NCI-H2171 treated with DMSO at 0.1 percent for 48 hours (cell line): ENCODE results near the gene MEDAG.
"Not testable (repeated sequence)": the region's sequence is repeated elsewhere in the genome, so short reads cannot be mapped to it uniquely, and the experiment has no call there.

ENCODE experiments used
- DNase-seq: peaks from one replicate; lab custom pipeline; 2025; lab: John Stamatoyannopoulos, UW

MEDAG gene

GRCh38 chr13:30907121-30907861, 1.2 kb downstream of the MEDAG start:
- no peak for DNase-seq

DNA sequence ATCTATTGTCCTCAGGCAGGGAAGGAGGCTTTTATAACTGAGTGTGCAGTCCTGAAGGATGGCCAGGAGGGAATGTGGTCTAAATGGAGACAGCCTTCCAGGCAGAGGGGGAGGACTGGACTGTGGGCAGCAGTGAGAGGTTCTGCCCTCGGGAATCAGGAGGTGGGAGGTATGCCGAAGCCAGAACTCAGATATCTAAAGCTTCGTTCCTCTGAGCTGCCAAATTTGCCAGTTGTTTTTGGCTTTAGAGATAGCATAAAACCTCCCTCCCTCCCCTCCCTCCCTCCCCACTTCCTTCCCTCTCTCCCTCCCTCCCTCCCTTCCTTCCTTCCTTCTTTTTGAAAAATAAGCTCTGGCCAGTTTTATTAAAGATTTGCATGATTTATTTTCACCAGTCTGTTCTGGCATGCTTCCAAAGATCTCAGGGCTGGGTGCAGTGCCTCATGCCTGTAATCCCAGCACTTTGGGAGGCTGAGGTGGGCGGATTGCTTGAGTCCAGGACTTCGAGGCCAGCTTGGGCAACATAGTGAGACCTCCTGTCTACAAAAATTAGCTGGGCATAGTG, 2.4 kb downstream of the MEDAG start:
- no peak for DNase-seq

DNA sequence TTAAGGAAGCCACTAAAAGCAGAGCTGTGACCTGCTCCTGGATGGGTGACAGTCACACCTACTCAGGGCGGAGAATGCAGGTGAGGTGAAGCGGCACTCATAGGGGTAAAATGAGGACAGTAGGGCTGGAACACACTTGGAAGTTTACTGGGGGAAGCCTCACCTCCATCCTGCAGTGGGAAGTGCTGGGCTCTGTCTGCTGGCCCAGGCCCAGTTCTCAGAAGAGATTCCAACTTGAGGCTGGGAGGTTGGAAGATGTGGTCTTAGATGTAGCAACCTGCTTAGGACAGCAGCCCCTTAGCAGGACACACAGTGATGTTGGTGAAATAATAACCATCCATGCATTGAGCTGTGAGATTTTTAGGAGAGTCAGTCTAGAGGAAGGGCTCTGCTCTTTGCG, 4.6 kb downstream of the MEDAG start:
- DNase-seq: no peak

GRCh38 chr13:30915691-30916541, 9.8 kb downstream of the MEDAG start:
- DNase-seq: no peak

DNA sequence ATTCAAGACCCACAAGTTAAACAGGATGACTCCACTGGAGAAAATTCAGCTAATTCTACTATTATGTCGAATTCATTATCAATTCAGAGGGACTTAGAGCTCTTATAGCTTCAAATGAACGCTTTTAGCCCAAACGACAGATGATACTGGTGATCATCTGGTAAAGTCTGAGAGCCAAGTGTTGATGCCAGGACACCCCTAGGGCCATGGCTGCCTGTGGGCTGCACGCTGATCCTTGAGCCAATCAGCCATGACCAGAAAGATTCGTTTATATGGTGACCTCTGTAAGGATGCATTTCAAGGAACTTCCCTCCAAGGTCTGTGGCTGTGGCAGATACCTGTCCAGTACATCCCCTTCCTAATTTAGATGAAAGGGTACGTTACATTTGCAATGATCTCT, 10.9 kb downstream of the MEDAG start:
- DNase-seq: no peak

- DNase-seq: no peak
Measured at GRCh38 chr13:30918662-30919405, 12.8 kb downstream of the MEDAG start.

- no peak for DNase-seq
Measured at GRCh38 chr13:30920162-30920909, 14.3 kb downstream of the MEDAG start.

DNA sequence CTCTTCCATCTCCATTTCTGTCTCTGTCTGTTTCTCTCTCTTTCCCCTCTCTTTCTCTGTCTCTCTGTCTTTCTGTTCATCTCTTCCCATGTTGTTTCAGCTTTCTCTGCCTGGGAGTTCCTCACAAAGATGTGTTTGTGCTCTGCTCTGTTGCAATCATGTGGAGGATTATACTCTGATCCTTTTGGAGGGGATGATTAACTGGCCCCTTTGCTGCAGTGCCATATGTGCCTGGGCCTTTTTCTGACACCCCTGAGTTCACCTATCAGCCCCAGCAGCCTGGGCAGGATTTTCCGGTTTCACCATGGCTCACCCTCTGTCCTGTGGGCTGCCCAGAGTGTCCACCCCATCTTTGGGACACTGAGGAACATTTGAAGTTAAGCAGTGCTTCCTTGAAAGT, 17.3 kb downstream of the MEDAG start:
- no peak for DNase-seq

- no peak for DNase-seq
Measured at GRCh38 chr13:30924721-30925120, 18.6 kb downstream of the MEDAG start.

DNA sequence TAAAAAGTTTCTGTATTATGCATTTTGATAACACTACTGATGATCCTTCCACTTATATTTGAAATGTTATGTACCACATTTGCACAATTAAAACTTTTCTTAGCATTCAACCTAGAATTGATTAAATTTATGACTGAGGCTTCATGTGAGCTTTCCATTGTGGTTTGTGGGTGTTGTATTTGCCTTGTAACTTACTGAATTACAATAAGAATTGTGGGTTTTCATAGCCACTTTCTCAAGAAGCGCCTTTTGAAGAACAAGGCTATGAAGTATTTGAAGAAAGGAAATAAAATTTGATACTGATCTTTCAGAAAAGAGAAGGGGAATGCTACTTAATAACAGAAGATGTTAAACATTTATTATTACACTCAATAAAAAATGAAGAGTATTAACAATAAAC, 19.4 kb downstream of the MEDAG start:
- DNase-seq: no peak

DNA sequence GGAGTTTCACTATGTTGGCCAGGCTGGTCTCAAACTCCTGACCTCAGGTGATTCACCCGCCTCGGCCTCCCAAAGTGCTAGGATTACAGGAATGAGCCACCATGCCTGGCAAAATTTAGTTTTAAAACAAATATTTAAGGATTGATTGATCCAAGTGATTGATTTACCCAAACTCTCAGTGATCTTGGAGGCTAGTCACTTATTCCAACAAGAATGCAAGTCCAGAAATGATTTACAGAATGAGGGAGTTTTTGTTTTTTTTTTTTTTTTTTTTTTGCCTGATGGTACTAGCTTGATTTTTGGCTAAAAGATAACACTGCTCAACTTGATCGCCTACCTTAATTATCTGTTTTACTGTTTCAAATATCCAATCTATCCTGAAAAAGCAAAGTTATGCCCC, 20.7 kb downstream of the MEDAG start:
- no peak for DNase-seq

DNA sequence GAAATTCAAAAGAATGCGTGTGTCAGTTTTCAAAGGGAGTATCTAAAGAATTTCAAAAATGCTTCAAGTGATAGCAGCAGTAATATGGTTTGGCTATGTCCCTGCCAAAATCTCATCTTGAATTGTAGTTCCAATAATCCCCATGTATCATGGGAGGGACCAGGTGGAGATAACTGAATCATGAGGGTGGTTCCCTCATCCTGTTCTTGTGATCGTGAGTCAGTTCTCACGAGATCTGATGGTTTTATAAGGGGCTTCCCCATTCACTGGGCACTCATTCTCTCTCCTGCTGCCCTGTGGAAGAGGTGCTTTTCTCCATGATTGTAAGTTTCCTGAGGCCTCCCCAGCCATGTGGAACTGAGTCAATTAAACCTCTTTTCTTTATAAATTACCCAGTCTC, 21.1 kb downstream of the MEDAG start:
- DNase-seq: not testable (repeated sequence)

DNA sequence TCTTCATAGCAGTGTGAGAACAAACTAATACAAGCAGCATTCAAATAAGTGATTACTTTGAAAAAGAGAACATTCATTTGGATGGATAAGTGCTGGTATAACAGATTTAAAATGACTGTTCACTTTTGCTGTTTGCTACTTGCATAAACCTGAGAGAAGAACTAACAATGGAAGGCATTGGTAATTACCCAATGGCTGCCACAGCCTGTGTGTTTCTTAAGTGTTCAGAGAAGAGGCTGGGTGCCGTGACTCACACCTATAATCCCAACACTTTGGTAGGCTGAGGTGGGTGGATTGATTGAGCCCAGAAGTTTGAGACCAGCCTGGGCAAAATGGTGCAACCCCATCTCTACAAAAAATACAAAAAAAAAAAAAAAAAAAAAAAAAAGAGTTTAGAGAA, 21.5 kb downstream of the MEDAG start:
- DNase-seq: no peak

DNA sequence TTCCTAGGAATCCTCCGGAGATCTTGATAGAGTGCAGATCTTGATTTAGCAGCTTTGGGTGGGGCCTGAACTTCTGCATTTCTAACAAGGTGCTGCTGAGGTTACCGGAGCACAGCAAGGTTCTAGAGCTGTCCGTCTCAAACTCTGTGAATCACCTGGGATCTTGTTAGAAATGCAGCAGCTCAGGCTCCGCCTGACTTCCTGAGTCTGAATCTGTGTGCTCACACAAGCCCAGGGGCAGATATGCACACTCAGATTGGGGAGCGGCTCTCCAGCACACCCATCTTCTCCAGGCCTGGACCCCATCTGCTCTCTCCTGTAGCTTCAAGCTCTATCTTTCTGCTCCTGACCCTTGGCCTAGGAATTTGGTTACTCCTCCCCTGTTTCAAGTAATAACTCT, 22.9 kb downstream of the MEDAG start:
- no peak for DNase-seq

DNA sequence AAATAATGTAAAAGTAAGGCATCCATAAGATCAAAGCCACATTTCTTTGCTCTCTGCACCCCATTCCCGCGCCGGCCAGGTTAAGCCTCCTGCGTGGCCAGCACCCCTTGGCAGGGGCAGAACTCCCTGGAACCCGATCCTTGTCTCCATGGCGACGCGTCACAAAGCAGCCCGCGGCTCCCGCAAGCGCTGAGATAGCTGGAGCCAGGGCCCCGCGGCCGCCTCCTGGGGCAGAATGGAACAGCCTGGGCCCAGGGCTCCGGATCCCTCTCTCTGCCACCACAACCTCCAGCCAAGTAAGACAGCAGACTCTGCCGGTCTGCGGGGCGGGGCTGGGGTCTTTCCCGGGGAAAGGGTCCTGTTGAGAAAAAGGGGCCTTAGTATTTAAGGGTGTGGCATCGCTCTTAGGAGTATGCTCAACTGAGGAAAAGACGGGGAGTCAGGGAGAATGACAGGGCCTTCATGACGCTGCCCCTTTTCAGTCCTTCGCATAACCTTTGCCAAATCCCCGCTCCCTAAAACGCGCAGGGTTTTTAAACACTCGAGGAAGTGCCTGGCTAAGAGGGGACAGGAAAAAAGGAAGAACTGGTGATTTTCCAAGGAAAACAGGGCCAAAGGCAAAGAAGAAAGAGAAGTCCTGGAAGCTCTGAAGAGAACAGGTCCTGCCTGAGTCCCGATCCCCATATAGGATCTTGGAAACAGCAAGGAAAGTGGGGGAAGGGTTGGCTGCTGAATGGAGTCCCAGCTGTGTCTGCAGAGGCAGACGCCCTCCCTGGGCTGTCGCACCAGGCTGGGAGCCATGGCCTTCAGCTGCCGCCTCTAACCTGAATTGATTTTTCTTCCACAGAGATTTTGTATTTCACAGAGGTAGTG, 26.6 kb downstream of the MEDAG start, which contains the start of gene TEX26:
TSS of gene TEX26 (plus strand) at position 176 of the 873 bp plus-strand sequence. CDS start at position 236, 60 bp downstream.
- DNase-seq: no peak

DNA sequence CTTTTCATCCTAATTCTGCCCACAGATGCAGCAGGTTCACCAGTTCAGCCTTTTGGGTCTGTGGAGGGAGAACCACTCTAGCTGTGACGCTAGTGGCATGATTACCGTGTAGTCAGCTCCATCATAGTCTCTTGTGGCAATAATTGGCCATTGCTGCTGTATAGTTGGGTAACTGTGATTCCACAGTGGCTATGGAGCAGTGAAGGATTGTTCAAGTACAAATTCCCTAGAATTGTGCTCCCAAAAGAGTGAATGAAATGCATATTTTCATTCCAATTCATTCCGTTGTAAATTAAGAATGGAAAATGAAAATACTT, 27.2 kb downstream of the MEDAG start:
- DNase-seq: no peak

- no peak for DNase-seq
Measured at GRCh38 chr13:30934381-30934780, 28.3 kb downstream of the MEDAG start.

DNA sequence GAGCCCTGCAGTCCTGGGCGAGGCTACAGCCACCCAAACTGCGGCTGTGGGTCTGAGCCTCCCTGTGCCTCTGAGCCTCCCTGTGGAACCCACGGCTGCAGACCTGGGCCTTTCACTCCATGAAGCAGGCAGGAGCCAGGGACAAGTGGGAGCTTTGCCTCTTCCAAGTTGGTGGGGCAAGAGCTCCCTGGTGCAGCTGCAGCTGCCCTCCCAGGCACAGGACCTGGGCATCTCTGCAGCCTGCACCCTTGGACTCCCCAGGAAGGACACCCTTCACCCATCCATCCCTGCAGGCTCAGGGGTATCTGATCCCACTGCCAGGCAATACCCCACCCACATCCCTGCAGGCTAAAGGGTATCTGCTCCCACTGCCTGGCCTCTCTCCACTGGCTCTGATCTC, 28.7 kb downstream of the MEDAG start:
- no peak for DNase-seq

DNA sequence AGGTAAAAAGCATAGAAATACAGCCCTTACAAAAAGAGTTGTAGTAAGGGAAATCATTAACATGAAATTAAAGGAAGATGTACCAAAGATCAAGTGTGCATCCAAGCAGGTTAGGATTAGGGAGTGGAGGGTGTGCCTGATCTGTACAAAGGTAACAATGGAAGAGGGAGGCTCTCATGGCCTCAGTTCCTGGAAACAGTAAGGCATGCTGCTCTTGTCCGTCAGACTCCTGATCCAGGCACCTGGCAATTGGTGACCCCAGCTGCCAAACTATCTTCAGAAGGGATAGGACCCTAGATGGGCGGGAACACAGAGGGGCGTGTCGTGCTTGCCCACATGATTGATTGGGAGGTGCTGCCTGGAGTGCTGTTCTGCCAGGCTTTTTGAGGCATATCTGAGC, 30.9 kb downstream of the MEDAG start:
- DNase-seq: no peak

DNA sequence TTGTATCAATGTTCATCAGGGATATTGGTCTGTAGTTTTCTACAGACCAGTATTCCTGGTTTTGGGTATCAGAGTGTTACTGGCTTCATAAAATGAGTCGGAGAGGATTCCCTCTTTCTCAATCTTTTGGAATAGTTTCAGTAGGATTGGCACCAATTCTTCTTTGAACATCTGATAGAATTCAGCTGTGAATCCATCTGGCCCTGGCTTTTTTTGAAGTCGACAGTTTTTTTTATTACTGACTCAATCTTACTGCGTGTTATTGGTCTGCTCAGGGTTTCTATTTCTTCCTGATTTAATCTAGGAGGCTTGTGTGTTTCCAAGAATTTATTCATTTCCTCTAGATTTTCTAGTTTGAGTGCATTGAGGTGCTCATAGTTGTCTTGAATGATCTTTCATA, 37.8 kb downstream of the MEDAG start:
- no peak for DNase-seq
